Measurements from ENCODE around the gene POLD1.

DNA sequence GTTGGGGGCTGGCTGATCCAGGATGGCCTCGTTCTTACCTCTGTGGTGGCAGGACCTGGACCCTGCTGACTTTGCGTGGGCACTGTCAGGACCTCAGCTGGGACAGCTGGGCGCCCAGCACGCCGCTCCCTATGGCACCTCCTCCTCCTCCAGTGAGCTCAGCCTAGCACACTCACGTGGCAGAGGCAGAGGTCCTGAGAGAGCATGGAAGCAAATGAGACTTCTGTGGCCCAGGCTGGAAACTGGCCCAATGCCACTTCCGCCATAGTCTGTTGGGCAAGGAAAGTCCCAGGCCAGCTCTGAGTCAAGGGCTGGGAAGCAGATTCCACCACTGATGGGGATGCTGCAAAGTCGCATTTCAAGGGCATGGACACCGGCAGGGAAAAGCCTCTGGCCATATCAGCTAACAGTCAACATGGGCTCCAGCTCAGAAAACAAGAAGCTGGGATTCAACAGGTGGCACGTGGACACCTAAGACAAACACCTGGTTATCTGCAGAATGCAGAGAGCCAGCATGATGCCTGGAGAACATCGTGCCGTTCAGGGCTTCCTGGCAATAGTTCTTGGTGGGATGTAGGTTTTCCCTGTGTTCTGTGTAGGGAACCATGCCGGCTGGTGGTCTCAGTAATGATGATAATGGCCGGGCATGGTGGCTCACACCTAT lies 65.2 kb downstream of the POLD1 start:
- TF ChIP-seq, protein P1, sequence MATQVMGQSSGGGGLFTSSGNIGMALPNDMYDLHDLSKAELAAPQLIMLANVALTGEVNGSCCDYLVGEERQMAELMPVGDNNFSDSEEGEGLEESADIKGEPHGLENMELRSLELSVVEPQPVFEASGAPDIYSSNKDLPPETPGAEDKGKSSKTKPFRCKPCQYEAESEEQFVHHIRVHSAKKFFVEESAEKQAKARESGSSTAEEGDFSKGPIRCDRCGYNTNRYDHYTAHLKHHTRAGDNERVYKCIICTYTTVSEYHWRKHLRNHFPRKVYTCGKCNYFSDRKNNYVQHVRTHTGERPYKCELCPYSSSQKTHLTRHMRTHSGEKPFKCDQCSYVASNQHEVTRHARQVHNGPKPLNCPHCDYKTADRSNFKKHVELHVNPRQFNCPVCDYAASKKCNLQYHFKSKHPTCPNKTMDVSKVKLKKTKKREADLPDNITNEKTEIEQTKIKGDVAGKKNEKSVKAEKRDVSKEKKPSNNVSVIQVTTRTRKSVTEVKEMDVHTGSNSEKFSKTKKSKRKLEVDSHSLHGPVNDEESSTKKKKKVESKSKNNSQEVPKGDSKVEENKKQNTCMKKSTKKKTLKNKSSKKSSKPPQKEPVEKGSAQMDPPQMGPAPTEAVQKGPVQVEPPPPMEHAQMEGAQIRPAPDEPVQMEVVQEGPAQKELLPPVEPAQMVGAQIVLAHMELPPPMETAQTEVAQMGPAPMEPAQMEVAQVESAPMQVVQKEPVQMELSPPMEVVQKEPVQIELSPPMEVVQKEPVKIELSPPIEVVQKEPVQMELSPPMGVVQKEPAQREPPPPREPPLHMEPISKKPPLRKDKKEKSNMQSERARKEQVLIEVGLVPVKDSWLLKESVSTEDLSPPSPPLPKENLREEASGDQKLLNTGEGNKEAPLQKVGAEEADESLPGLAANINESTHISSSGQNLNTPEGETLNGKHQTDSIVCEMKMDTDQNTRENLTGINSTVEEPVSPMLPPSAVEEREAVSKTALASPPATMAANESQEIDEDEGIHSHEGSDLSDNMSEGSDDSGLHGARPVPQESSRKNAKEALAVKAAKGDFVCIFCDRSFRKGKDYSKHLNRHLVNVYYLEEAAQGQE (IDR thresholded peaks at IDR 0.05; ENCODE audit: low read depth, low read length) = no peak
- TF ChIP-seq TAF1 (IDR thresholded peaks at IDR 0.05; ENCODE audit: borderline replicate concordance, low read depth, low read length) = no peak
- TF ChIP-seq, protein P2, sequence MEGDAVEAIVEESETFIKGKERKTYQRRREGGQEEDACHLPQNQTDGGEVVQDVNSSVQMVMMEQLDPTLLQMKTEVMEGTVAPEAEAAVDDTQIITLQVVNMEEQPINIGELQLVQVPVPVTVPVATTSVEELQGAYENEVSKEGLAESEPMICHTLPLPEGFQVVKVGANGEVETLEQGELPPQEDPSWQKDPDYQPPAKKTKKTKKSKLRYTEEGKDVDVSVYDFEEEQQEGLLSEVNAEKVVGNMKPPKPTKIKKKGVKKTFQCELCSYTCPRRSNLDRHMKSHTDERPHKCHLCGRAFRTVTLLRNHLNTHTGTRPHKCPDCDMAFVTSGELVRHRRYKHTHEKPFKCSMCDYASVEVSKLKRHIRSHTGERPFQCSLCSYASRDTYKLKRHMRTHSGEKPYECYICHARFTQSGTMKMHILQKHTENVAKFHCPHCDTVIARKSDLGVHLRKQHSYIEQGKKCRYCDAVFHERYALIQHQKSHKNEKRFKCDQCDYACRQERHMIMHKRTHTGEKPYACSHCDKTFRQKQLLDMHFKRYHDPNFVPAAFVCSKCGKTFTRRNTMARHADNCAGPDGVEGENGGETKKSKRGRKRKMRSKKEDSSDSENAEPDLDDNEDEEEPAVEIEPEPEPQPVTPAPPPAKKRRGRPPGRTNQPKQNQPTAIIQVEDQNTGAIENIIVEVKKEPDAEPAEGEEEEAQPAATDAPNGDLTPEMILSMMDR (IDR thresholded peaks at IDR 0.05) = no peak
- TF ChIP-seq, protein P3, sequence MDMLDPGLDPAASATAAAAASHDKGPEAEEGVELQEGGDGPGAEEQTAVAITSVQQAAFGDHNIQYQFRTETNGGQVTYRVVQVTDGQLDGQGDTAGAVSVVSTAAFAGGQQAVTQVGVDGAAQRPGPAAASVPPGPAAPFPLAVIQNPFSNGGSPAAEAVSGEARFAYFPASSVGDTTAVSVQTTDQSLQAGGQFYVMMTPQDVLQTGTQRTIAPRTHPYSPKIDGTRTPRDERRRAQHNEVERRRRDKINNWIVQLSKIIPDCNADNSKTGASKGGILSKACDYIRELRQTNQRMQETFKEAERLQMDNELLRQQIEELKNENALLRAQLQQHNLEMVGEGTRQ (IDR thresholded peaks at IDR 0.05; ENCODE audit: borderline replicate concordance, low read depth, low read length) = no peak
- TF ChIP-seq GABPA (IDR thresholded peaks at IDR 0.05; ENCODE audit: low read depth) = no peak
- no peak for TF ChIP-seq TEAD4 (IDR thresholded peaks at IDR 0.05; ENCODE audit: borderline replicate concordance, insufficient read depth)
- TF ChIP-seq, protein P4, sequence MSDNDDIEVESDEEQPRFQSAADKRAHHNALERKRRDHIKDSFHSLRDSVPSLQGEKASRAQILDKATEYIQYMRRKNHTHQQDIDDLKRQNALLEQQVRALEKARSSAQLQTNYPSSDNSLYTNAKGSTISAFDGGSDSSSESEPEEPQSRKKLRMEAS (IDR thresholded peaks at IDR 0.05; ENCODE audit: low read depth) = no peak
- no peak for TF ChIP-seq SIN3A (IDR thresholded peaks at IDR 0.05; ENCODE audit: borderline replicate concordance, low read depth, low read length)
- TF ChIP-seq SMC3 (IDR thresholded peaks at IDR 0.05; ENCODE audit: low read depth, low read length) = no peak
- TF ChIP-seq EZH2phosphoT487 (IDR thresholded peaks at IDR 0.05; ENCODE audit: borderline replicate concordance, low read depth) = no peak

Data from SK-N-SH (cell line).